Neural cell (in vitro differentiated cells): ENCODE measurements around the gene DNAJC6. TPM values are rescaled to one million over a fixed set of nuclear protein-coding genes. Genes with fewer than 3 reads are reported as not detected.

ENCODE experiments used
- H2AFZ ChIP-seq: fragments of 200-600, 300-800 bp; sonication (generic), shearing (Covaris generic); 2 replicates; pipeline ENCODE4 v1.6.0; 2014; ENCODE audit warnings: low read depth, mild to moderate bottlenecking, antibody characterized with exemption, low read length, moderate library complexity
- H3F3A ChIP-seq: fragments of 200-600 bp; shearing (Covaris generic); 2 replicates; pipeline ENCODE4 v1.6.1; 2016; ENCODE audit warnings: mild to moderate bottlenecking, moderate library complexity, mixed read lengths, antibody characterized with exemption, low read length; ENCODE audit not compliant: insufficient read depth, poor library complexity, severe bottlenecking
- H3K27ac ChIP-seq: fragments of 200-600, 300-800 bp; sonication (generic), shearing (Covaris generic); 2 replicates; pipeline ENCODE4 v1.5.1; 2014; ENCODE audit warnings: mild to moderate bottlenecking, low read length, moderate library complexity
- H3K27me3 ChIP-seq: fragments of 300-800, 200-600 bp; sonication (generic), shearing (Covaris generic); 2 replicates; pipeline ENCODE4 v1.6.0; 2014; ENCODE audit warnings: mild to moderate bottlenecking, low read depth, low read length, moderate library complexity; ENCODE audit not compliant: insufficient read depth
- H3K36me3 ChIP-seq: fragments of 300-800, 200-600 bp; sonication (generic), shearing (Covaris generic); 2 replicates; pipeline ENCODE4 v1.5.1; 2014; ENCODE audit warnings: mild to moderate bottlenecking, antibody characterized with exemption, low read length, moderate library complexity; ENCODE audit not compliant: insufficient read depth
- H3K4me2 ChIP-seq: fragments of 300-800, 200-600 bp; sonication (generic), shearing (Covaris generic); 2 replicates; pipeline ENCODE4 v1.6.0; 2014; ENCODE audit warnings: mild to moderate bottlenecking, low read length
- H3K4me3 ChIP-seq: fragments of 300-800, 200-600 bp; sonication (generic), shearing (Covaris generic); 2 replicates; pipeline ENCODE4 v1.5.1; 2014; ENCODE audit warnings: mild to moderate bottlenecking, low read length, moderate library complexity
- H3K79me2 ChIP-seq: fragments of 200-600 bp; shearing (Covaris generic); replicated peaks from 2 replicates; pipeline ENCODE4 v1.6.0; 2014; ENCODE audit warnings: mild to moderate bottlenecking, low read length, moderate library complexity; ENCODE audit not compliant: insufficient read depth
- H3K9ac ChIP-seq: fragments of 300-800, 200-600 bp; sonication (generic), shearing (Covaris generic); 2 replicates; pipeline ENCODE4 v1.6.1; 2016; ENCODE audit warnings: mild to moderate bottlenecking, low read length, mixed read lengths
- H3K9me2 ChIP-seq: fragments of 200-600 bp; shearing (Covaris generic); 2 replicates; pipeline ENCODE4 v1.6.1; 2016; ENCODE audit warnings: mild to moderate bottlenecking, low read length, mixed read lengths; ENCODE audit not compliant: insufficient read depth
- H3K9me3 ChIP-seq: fragments of 200-600, 300-800 bp; sonication (generic), shearing (Covaris generic); 2 replicates; pipeline ENCODE4 v1.6.1; 2016; ENCODE audit warnings: mild to moderate bottlenecking, mixed run types, low read length, moderate library complexity, mixed read lengths
- H4K20me1 ChIP-seq: fragments of 200-600 bp; shearing (Covaris generic); 2 replicates; pipeline ENCODE4 v1.6.1; 2016; ENCODE audit warnings: mild to moderate bottlenecking, mixed run types; ENCODE audit not compliant: insufficient read depth
- EP300 ChIP-seq: fragments of 450-650 bp; conservative IDR thresholded peaks from 2 replicates; pipeline ENCODE4 v1.6.1; 2014; ENCODE audit warnings: antibody characterized with exemption, mild to moderate bottlenecking, moderate library complexity; ENCODE audit not compliant: poor library complexity, severe bottlenecking
- EZH2 ChIP-seq: fragments of 200-600, 300-800 bp; shearing (Covaris generic), sonication (generic); IDR thresholded peaks from 2 replicates; pipeline ENCODE4 v1.6.1; 2014; ENCODE audit warnings: antibody characterized with exemption, low read length, borderline replicate concordance, mild to moderate bottlenecking; ENCODE audit not compliant: insufficient read depth, poor library complexity, severe bottlenecking
- MXI1 ChIP-seq: fragments of 450-650 bp; conservative IDR thresholded peaks from 2 replicates; pipeline ENCODE4 v1.6.1; 2014; ENCODE audit warnings: antibody characterized with exemption, mild to moderate bottlenecking; ENCODE audit not compliant: poor library complexity, severe bottlenecking
- POLR2AphosphoS5 ChIP-seq: IDR thresholded peaks from 2 replicates; pipeline ENCODE4 v1.6.1; 2012
- RAD21 ChIP-seq: fragments of 450-650 bp; conservative IDR thresholded peaks from 2 replicates; pipeline ENCODE4 v1.6.1; 2014; ENCODE audit warnings: antibody characterized with exemption, mild to moderate bottlenecking, moderate library complexity
- SMC3 ChIP-seq: fragments of 450-650 bp; conservative IDR thresholded peaks from 2 replicates; pipeline ENCODE4 v1.6.1; 2014; ENCODE audit warnings: antibody characterized with exemption, mild to moderate bottlenecking, moderate library complexity; ENCODE audit not compliant: poor library complexity
- TAF1 ChIP-seq: IDR thresholded peaks from 2 replicates; pipeline ENCODE4 v1.6.1; 2012; ENCODE audit warnings: low read depth
- polyA plus RNA-seq: library from polyadenylated mRNA; depleted of rRNA; stranded (reverse); fragments of >200 nt; gene quantifications from 2 replicates; pipeline ENCODE4 v1.2.3, GENCODE V29; 2014
- TF ChIP-seq, protein P1 (sequence below): fragments of 450-650 bp; IDR thresholded peaks from 2 replicates; pipeline ENCODE4 v1.5.1; 2014; ENCODE audit warnings: antibody characterized with exemption, mild to moderate bottlenecking, moderate library complexity; ENCODE audit not compliant: poor library complexity, severe bottlenecking
- TF ChIP-seq, protein P2 (sequence below): IDR thresholded peaks from 2 replicates; pipeline ENCODE4 v1.6.1; 2012; ENCODE audit warnings: borderline replicate concordance

DNAJC6 gene
- polyA plus RNA-seq, 1 donor from 2014 or later: 47.1 TPM

- no peak overlapping the region for H2AFZ ChIP-seq
- no peaks in the 10 kb centered on the region for H3K79me2 ChIP-seq
- TF ChIP-seq POLR2AphosphoS5 (peak; percentile 43), RAD21 (peak; percentile 20), TAF1 (no peak), EP300 (no peak), EZH2 (no peak), MXI1 (no peak), SMC3 (peak; percentile 48)
- TF ChIP-seq, protein P1, sequence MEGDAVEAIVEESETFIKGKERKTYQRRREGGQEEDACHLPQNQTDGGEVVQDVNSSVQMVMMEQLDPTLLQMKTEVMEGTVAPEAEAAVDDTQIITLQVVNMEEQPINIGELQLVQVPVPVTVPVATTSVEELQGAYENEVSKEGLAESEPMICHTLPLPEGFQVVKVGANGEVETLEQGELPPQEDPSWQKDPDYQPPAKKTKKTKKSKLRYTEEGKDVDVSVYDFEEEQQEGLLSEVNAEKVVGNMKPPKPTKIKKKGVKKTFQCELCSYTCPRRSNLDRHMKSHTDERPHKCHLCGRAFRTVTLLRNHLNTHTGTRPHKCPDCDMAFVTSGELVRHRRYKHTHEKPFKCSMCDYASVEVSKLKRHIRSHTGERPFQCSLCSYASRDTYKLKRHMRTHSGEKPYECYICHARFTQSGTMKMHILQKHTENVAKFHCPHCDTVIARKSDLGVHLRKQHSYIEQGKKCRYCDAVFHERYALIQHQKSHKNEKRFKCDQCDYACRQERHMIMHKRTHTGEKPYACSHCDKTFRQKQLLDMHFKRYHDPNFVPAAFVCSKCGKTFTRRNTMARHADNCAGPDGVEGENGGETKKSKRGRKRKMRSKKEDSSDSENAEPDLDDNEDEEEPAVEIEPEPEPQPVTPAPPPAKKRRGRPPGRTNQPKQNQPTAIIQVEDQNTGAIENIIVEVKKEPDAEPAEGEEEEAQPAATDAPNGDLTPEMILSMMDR: no peak
- TF ChIP-seq, protein P2, sequence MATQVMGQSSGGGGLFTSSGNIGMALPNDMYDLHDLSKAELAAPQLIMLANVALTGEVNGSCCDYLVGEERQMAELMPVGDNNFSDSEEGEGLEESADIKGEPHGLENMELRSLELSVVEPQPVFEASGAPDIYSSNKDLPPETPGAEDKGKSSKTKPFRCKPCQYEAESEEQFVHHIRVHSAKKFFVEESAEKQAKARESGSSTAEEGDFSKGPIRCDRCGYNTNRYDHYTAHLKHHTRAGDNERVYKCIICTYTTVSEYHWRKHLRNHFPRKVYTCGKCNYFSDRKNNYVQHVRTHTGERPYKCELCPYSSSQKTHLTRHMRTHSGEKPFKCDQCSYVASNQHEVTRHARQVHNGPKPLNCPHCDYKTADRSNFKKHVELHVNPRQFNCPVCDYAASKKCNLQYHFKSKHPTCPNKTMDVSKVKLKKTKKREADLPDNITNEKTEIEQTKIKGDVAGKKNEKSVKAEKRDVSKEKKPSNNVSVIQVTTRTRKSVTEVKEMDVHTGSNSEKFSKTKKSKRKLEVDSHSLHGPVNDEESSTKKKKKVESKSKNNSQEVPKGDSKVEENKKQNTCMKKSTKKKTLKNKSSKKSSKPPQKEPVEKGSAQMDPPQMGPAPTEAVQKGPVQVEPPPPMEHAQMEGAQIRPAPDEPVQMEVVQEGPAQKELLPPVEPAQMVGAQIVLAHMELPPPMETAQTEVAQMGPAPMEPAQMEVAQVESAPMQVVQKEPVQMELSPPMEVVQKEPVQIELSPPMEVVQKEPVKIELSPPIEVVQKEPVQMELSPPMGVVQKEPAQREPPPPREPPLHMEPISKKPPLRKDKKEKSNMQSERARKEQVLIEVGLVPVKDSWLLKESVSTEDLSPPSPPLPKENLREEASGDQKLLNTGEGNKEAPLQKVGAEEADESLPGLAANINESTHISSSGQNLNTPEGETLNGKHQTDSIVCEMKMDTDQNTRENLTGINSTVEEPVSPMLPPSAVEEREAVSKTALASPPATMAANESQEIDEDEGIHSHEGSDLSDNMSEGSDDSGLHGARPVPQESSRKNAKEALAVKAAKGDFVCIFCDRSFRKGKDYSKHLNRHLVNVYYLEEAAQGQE: no peak
- H3K9me3 ChIP-seq: no peaks in the 10 kb centered on the region
- H3K27ac ChIP-seq: no peak overlapping the region
- H4K20me1 ChIP-seq: no peaks in the 10 kb centered on the region
- H3F3A ChIP-seq: no peaks in the 10 kb centered on the region
- H3K27me3 ChIP-seq: no peaks in the 10 kb centered on the region
- H3K9ac ChIP-seq: peak overlapping the region; percentile 58
- H3K9me2 ChIP-seq: no peaks in the 10 kb centered on the region
- H3K4me3 ChIP-seq: peak overlapping the region; percentile 75
- H3K4me2 ChIP-seq: peak overlapping the region; percentile 66
- H3K36me3 ChIP-seq: no peaks in the 10 kb centered on the region
Observed at GRCh38 chr1:65264197-65264929, 45.0 kb upstream of the DNAJC6 start.

DNA sequence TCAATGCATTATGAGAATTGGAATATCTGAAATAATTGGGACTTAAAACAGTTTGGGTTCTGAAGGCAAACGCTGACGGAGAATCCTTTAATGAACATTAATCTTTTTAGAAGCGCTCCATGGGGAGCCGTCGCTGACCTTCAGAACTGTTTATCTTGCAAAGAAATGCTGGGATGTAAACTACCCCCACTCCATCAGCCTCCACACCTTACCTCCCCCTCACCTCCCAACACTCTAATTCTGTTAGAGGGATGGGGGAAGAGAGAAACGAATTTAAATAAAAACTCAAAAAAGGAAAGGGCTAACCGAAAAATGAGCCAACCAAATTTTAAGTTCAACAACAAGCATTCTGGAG lies 44.1 kb upstream of the DNAJC6 start:
- H3K79me2 ChIP-seq: no peaks in the 10 kb centered on the region
- no peaks in the 10 kb centered on the region for H3F3A ChIP-seq
- no peaks in the 10 kb centered on the region for H4K20me1 ChIP-seq
- no peaks in the 10 kb centered on the region for H3K36me3 ChIP-seq
- H3K27ac ChIP-seq: no peak overlapping the region
- H3K4me2 ChIP-seq: peak overlapping the region; percentile 66
- no peaks in the 10 kb centered on the region for H3K9me3 ChIP-seq
- peak overlapping the region; percentile 58 for H3K9ac ChIP-seq
- peak overlapping the region; percentile 75 for H3K4me3 ChIP-seq
- no peaks in the 10 kb centered on the region for H3K27me3 ChIP-seq
- TF ChIP-seq RAD21 (no peak), SMC3 (no peak), MXI1 (no peak), TAF1 (no peak), EP300 (no peak), EZH2 (no peak), POLR2AphosphoS5 (no peak)
- TF ChIP-seq, protein P1: no peak
- TF ChIP-seq, protein P2: no peak
- no peak overlapping the region for H2AFZ ChIP-seq
- H3K9me2 ChIP-seq: no peaks in the 10 kb centered on the region
